ENCODE results near the gene ANGPTL7. TPM values are rescaled to one million over a fixed set of nuclear protein-coding genes. Genes with fewer than 3 reads are reported as not detected.

ANGPTL7 gene
- total and polyA plus RNA-seq, 4 donors: 0.21 to 0.73 (median 0.37) TPM

- peaks cover 25 to 47% (median 29%) of the 10 kb centered on the region in 4 donors for H3K36me3 ChIP-seq (ENCODE audit: control insufficient read depth in 4 of 4, insufficient read depth in 4 of 4, low read length in 4 of 4)
- no peaks in the 10 kb centered on the region for H3K4me1 ChIP-seq (ENCODE audit: control insufficient read depth in 5 of 5, insufficient read depth in 5 of 5, low read length in 5 of 5)
- TF ChIP-seq, protein P1, sequence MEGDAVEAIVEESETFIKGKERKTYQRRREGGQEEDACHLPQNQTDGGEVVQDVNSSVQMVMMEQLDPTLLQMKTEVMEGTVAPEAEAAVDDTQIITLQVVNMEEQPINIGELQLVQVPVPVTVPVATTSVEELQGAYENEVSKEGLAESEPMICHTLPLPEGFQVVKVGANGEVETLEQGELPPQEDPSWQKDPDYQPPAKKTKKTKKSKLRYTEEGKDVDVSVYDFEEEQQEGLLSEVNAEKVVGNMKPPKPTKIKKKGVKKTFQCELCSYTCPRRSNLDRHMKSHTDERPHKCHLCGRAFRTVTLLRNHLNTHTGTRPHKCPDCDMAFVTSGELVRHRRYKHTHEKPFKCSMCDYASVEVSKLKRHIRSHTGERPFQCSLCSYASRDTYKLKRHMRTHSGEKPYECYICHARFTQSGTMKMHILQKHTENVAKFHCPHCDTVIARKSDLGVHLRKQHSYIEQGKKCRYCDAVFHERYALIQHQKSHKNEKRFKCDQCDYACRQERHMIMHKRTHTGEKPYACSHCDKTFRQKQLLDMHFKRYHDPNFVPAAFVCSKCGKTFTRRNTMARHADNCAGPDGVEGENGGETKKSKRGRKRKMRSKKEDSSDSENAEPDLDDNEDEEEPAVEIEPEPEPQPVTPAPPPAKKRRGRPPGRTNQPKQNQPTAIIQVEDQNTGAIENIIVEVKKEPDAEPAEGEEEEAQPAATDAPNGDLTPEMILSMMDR (IDR thresholded peaks at IDR 0.05; ENCODE audit: control extremely low read depth, extremely low read depth): no peak
- H3K9ac ChIP-seq (ENCODE audit: insufficient read depth in 1 of 2, low read length in 2 of 2): no peak overlapping the region
- no peaks in the 10 kb centered on the region for H3K9me3 ChIP-seq (ENCODE audit: control insufficient read depth in 4 of 4, insufficient read depth in 3 of 4, low read length in 3 of 4)
- no peaks in the 10 kb centered on the region for H3K27me3 ChIP-seq (ENCODE audit: control insufficient read depth in 3 of 3, insufficient read depth in 3 of 3, low read length in 2 of 3)
- DNase-seq (no peak), ATAC-seq (ENCODE audit: insufficient read depth, low FRiP score) (no peak)
- H3K4me3 ChIP-seq: no peak overlapping the region
- 94 to 97% methylated on average over 14 of the region's 14 CpGs for WGBS, 2 donors
- H3K27ac ChIP-seq (ENCODE audit: low read depth in 1 of 2, low read length in 1 of 2): no peak overlapping the region
Observed at GRCh38 chr1:11194407-11195176, 5.4 kb downstream of the ANGPTL7 start.

DNA sequence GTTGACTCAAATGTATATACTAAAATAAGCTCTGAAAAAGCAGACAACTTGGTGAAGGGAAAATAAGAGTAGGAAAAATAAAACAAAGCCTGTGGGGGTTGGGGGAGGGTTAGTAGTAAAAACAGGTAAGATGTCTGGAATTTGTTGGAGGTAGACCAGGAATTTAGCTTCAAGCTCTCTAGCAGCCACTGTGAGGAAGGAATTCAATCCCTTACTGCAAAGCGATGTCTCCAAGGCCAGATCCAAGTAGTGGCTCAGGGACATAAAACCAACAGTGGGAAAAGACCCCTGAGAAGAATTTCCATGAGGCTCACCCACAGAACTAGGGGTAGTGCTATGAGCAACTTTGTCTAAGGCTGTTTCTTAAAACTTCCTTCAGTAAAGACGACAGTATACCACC is 7.8 kb downstream of the ANGPTL7 start:
- 85 to 86% methylated on average over 2 of the region's 2 CpGs for WGBS, 2 donors
- TF ChIP-seq, protein P1 (IDR thresholded peaks at IDR 0.05; ENCODE audit: control extremely low read depth, extremely low read depth): no peak

GRCh38 chr1:11197359-11197758 is 8.2 kb downstream of the ANGPTL7 start:
- H3K27me3 ChIP-seq (ENCODE audit: control insufficient read depth in 3 of 3, insufficient read depth in 3 of 3, low read length in 2 of 3): no peaks in the 10 kb centered on the region
- H3K36me3 ChIP-seq (ENCODE audit: control insufficient read depth in 4 of 4, insufficient read depth in 4 of 4, low read length in 4 of 4): peaks cover 20 to 41% (median 30%) of the 10 kb centered on the region in 4 donors
- no peak overlapping the region for H3K27ac ChIP-seq (ENCODE audit: low read depth in 1 of 2, low read length in 1 of 2)
- H3K9ac ChIP-seq (ENCODE audit: insufficient read depth in 1 of 2, low read length in 2 of 2): no peak overlapping the region
- WGBS, 2 donors: 93 to 94% methylated on average over 4 of the region's 4 CpGs
- no peak overlapping the region for H3K4me3 ChIP-seq
- no peaks in the 10 kb centered on the region for H3K4me1 ChIP-seq (ENCODE audit: control insufficient read depth in 5 of 5, insufficient read depth in 5 of 5, low read length in 5 of 5)
- no peaks in the 10 kb centered on the region for H3K9me3 ChIP-seq (ENCODE audit: control insufficient read depth in 4 of 4, insufficient read depth in 3 of 4, low read length in 3 of 4)
- ATAC-seq (ENCODE audit: insufficient read depth, low FRiP score) (no peak), DNase-seq (no peak)
- TF ChIP-seq, protein P1 (IDR thresholded peaks at IDR 0.05; ENCODE audit: control extremely low read depth, extremely low read depth): no peak

More for the DNA sequence above, 7.8 kb downstream of the ANGPTL7 start:
- H3K27ac ChIP-seq (ENCODE audit: low read depth in 1 of 2, low read length in 1 of 2): no peak overlapping the region
- H3K9ac ChIP-seq (ENCODE audit: insufficient read depth in 1 of 2, low read length in 2 of 2): no peak overlapping the region
- no peaks in the 10 kb centered on the region for H3K27me3 ChIP-seq (ENCODE audit: control insufficient read depth in 3 of 3, insufficient read depth in 3 of 3, low read length in 2 of 3)
- DNase-seq (no peak), ATAC-seq (ENCODE audit: insufficient read depth, low FRiP score) (no peak)
- no peak overlapping the region for H3K4me3 ChIP-seq
- no peaks in the 10 kb centered on the region for H3K4me1 ChIP-seq (ENCODE audit: control insufficient read depth in 5 of 5, insufficient read depth in 5 of 5, low read length in 5 of 5)
- peaks cover 20 to 42% (median 30%) of the 10 kb centered on the region in 4 donors for H3K36me3 ChIP-seq (ENCODE audit: control insufficient read depth in 4 of 4, insufficient read depth in 4 of 4, low read length in 4 of 4)
- no peaks in the 10 kb centered on the region for H3K9me3 ChIP-seq (ENCODE audit: control insufficient read depth in 4 of 4, insufficient read depth in 3 of 4, low read length in 3 of 4)

Measured in lung (tissue), 12 donors.